ENCODE measurements around the gene CAMTA1.

DNA sequence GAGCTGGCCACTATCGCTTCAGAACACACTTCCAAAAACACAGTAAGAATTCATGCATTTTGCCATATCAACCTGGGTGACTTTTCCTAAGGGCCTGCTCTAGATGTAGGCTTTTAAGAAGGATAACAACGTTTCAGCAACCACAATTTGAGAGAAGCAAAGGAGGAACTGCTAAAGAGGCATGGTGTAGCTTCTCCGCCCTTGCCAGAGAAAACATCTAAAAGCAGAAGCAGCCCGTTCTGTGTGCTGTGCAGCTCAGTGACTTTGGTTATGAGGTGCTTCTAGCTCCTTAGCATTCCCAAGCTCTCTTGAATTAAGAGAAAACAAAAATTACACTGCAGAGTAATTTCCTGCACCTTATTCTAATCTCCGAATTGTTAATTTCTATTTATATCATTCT lies 1001.5 kb downstream of the CAMTA1 start:
- TF ChIP-seq CTCF (conservative IDR thresholded peaks at IDR 0.05; ENCODE audit: low read depth, low read length) = no peak
- no peak for TF ChIP-seq EZH2 (IDR thresholded peaks at IDR 0.05; ENCODE audit: borderline replicate concordance, low read depth, low read length, poor library complexity, severe bottlenecking)

Measured in A673 (cell line).